ENCODE measurements around the gene MTX2. TPM values are rescaled to one million over a fixed set of nuclear protein-coding genes. Genes with fewer than 3 reads are reported as not detected.

The MTX2 gene
- total RNA-seq, 2 experiments from 2014 or later, result 10.1 to 11.4 TPM

GRCh38 chr2:176383836-176384442, 114.7 kb downstream of the MTX2 start:
- Mint-ChIP-seq H3K4me3 (no peak overlapping the region), H3K9me3 (ENCODE audit: insufficient read depth) (no peaks in the 10 kb centered on the region), H3K27me3 (ENCODE audit: low read depth) (peaks cover 17% of the 10 kb centered on the region), H3K4me1 (ENCODE audit: low read depth) (no peaks in the 10 kb centered on the region), H3K36me3 (ENCODE audit: low read depth) (no peaks in the 10 kb centered on the region), H3K27ac (no peak overlapping the region)
- no peak for ATAC-seq
- ChIA-PET POLR2A (no interaction called here), CTCF (no interaction called here)
- no peak for DNase-seq

GRCh38 chr2:176385219-176385759, 116.0 kb downstream of the MTX2 start:
- DNase-seq (no peak), ATAC-seq (no peak)
- ChIA-PET CTCF (no interaction called here), POLR2A (no interaction called here)
- H3K9me3 Mint-ChIP-seq (ENCODE audit: insufficient read depth), result no peaks in the 10 kb centered on the region
- H3K36me3 Mint-ChIP-seq (ENCODE audit: low read depth), result no peaks in the 10 kb centered on the region
- H3K4me1 Mint-ChIP-seq (ENCODE audit: low read depth), result no peaks in the 10 kb centered on the region
- H3K27me3 Mint-ChIP-seq (ENCODE audit: low read depth), result peaks cover 17% of the 10 kb centered on the region
- H3K27ac Mint-ChIP-seq, result no peak overlapping the region
- H3K4me3 Mint-ChIP-seq, result no peak overlapping the region

GRCh38 chr2:176385838-176386237, 116.6 kb downstream of the MTX2 start:
- DNase-seq (no peak), ATAC-seq (no peak)
- no peak overlapping the region for H3K4me3 Mint-ChIP-seq
- peaks cover 20% of the 10 kb centered on the region for H3K27me3 Mint-ChIP-seq (ENCODE audit: low read depth)
- CTCF ChIA-PET, result no interaction called here
- no peaks in the 10 kb centered on the region for H3K9me3 Mint-ChIP-seq (ENCODE audit: insufficient read depth)
- no peak overlapping the region for H3K27ac Mint-ChIP-seq
- POLR2A ChIA-PET, result no interaction called here
- H3K36me3 Mint-ChIP-seq (ENCODE audit: low read depth), result no peaks in the 10 kb centered on the region
- H3K4me1 Mint-ChIP-seq (ENCODE audit: low read depth), result no peaks in the 10 kb centered on the region

Other genes starting within 250 kb of the MTX2 start
- gene EVX2, start 185.5 kb upstream of the MTX2 start, total RNA-seq, result not detected
- gene HOXD13, start 176.7 kb upstream of the MTX2 start, total RNA-seq, result not detected
- not detected for gene HOXD12, start 169.6 kb upstream of the MTX2 start, total RNA-seq
- gene HOXD11, start 162.2 kb upstream of the MTX2 start, total RNA-seq, result not detected
- not detected for gene HOXD10, start 152.7 kb upstream of the MTX2 start, total RNA-seq
- gene HOXD9, start 146.7 kb upstream of the MTX2 start, total RNA-seq, result not detected
- not detected for gene HOXD8, start 139.7 kb upstream of the MTX2 start, total RNA-seq
- gene HOXD4, start 117.9 kb upstream of the MTX2 start, total RNA-seq, result not detected
- gene HOXD3, start 112.1 kb upstream of the MTX2 start, total RNA-seq, result not detected
- not detected for gene HOXD1, start 80.8 kb upstream of the MTX2 start, total RNA-seq